Mucosa of descending colon (tissue), 3 donors: ENCODE data around the gene C1orf198. TPM values are rescaled to one million over a fixed set of nuclear protein-coding genes. Genes with fewer than 3 reads are reported as not detected.
A peak's percentile ranks its signal among the peaks of the same experiment; 100 is the strongest.

Source experiments
- ATAC-seq: fragments of 200-7000 bp; cut with Tn5 transposase; one replicate; pipeline ENCODE4 v1.9.1; 2020; ENCODE audit warnings: mild to moderate bottlenecking, moderate library complexity
- DNase-seq, 3 donors: peaks; one replicate each; pipeline ENCODE4 v3.0.0-alpha.2; 2020
- H3K36me3 ChIP-seq: fragments of 200-600 bp; one replicate; pipeline ENCODE4 v1.8.0; 2021; ENCODE audit warnings: low read depth, mild to moderate bottlenecking
- H3K4me1 ChIP-seq: fragments of 200-600 bp; one replicate; pipeline ENCODE4 v1.8.0; 2021; ENCODE audit warnings: low read depth, mild to moderate bottlenecking
- H3K4me3 ChIP-seq: fragments of 200-600 bp; one replicate; pipeline ENCODE4 v1.8.0; 2021; ENCODE audit warnings: mild to moderate bottlenecking
- H3K9me3 ChIP-seq: fragments of 200-600 bp; one replicate; pipeline ENCODE4 v1.8.0; 2021; ENCODE audit warnings: mild to moderate bottlenecking
- intact Hi-C, 2 donors: fragments of 100-400 bp; cut with DNase I in 1 of 2; cut with micrococcal nuclease in 1 of 2; formaldehyde crosslinking; loops; one replicate each; pipeline versions ENCODE4 v1.11.0 to v1.11.1; 2022; cut with DNase I, micrococcal nuclease
- total RNA-seq, 3 donors: library from RNA; stranded (reverse); fragmentation: NEBNext Ultra II Directional in 2 of 3; extraction: Animal tissue kit (Norgen Biotek cat#: 25700) in 2 of 3; gene quantifications; one replicate each; pipeline versions ENCODE4 v1.2.1 to v1.2.4, GENCODE V29; 2021 to 2023
- TF ChIP-seq, protein P1 (sequence below): fragments of 200-600 bp; IDR thresholded peaks from one replicate; pipeline ENCODE4 v1.8.0; 2022; ENCODE audit warnings: antibody characterized with exemption, mild to moderate bottlenecking
- donor health status: DM: no; HTN: no; CAD: no; lungs with moderate emphysema.
- donor health status: DM: no; HTN: no; CAD: no.
- donor health status: DM: no; HTN: yes; CAD: no.

Gene C1orf198
- total RNA-seq, 3 donors from 2014 or later: 9.8 to 35.9 (median 15.5) TPM

DNA sequence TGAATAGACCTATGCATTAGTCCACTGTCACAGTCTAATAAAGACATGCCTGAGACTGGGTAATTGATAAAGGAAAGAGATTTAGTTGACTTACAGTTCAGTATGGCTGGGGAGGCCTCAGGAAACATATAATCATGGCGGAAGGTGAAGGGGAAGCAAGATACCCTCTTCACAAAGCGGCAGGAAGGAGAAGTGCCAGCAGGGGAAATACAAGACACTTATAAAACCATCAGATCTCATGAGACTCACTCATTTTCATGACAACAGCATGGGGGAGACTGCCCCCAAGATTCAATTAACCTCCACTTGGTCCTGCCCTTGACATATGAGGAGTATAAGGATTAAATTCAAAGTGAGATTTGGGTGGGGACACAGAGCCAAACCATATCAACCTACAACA is 61.8 kb downstream of the C1orf198 start:
- TF ChIP-seq, protein P1, sequence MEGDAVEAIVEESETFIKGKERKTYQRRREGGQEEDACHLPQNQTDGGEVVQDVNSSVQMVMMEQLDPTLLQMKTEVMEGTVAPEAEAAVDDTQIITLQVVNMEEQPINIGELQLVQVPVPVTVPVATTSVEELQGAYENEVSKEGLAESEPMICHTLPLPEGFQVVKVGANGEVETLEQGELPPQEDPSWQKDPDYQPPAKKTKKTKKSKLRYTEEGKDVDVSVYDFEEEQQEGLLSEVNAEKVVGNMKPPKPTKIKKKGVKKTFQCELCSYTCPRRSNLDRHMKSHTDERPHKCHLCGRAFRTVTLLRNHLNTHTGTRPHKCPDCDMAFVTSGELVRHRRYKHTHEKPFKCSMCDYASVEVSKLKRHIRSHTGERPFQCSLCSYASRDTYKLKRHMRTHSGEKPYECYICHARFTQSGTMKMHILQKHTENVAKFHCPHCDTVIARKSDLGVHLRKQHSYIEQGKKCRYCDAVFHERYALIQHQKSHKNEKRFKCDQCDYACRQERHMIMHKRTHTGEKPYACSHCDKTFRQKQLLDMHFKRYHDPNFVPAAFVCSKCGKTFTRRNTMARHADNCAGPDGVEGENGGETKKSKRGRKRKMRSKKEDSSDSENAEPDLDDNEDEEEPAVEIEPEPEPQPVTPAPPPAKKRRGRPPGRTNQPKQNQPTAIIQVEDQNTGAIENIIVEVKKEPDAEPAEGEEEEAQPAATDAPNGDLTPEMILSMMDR: no peak
- DNase-seq (no peak), ATAC-seq (no peak)
- no peaks in the 10 kb centered on the region for H3K9me3 ChIP-seq
- intact Hi-C loops: no loop called here
- H3K4me1 ChIP-seq: no peaks in the 10 kb centered on the region
- H3K36me3 ChIP-seq: no peaks in the 10 kb centered on the region
- no peak overlapping the region for H3K4me3 ChIP-seq

GRCh38 chr1:230804396-230804795 is 63.9 kb downstream of the C1orf198 start:
- no peak for DNase-seq
- intact Hi-C loops: no loop called here
- no peak for ATAC-seq
- H3K4me1 ChIP-seq: no peaks in the 10 kb centered on the region
- H3K4me3 ChIP-seq: no peak overlapping the region
- no peaks in the 10 kb centered on the region for H3K9me3 ChIP-seq
- TF ChIP-seq, protein P1: no peak
- no peaks in the 10 kb centered on the region for H3K36me3 ChIP-seq

DNA sequence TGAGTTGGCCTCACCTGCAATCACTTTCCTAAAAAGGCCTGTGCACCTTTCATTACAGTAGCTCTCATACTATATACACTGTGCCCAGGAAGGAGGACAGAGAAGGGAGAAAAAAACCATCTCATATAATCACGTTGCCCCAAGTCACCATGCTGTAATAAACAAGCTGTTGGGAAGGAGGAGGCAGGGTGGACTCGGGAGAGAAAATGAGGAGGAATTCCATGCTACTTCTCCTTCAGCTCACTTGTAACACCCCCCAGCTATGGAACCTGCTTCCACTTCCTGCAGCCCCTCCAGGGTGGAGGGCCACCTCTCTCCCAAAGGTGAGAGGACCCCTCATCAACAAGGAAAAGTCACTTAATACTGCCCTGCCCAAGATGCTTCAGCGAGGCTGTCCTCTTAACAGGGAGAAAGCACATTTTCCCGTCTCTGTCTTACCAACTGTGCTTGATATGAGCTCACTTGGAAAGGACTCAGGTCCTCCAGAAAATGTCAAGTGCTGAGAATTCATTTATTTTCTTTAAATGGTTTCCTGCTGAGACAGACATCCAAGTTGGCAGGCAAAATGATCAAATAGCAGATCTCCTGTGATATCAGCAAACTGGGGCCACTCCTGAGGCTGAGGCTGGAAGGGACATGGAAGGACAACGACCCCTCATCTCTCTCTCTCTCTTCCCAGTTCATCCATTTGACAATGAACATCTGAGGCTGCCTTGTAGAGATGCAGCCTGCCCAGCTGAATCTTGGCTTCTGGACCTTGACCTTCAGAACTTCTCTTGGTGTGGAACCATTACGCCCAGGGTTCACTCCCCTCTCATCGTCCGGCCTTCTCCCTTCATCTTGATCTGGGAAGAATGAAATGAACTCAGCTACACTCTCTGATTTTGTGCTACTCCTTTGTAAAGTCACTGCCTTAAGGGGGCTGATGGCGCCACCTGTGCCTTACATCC is 67.2 kb downstream of the C1orf198 start:
- intact Hi-C loops: no loop called here
- TF ChIP-seq, protein P1: no peak
- H3K4me1 ChIP-seq: no peaks in the 10 kb centered on the region
- H3K9me3 ChIP-seq: no peaks in the 10 kb centered on the region
- H3K36me3 ChIP-seq: no peaks in the 10 kb centered on the region
- DNase-seq (no peak), ATAC-seq (no peak)
- H3K4me3 ChIP-seq: no peak overlapping the region

GRCh38 chr1:230798491-230798890 is 69.8 kb downstream of the C1orf198 start:
- no peak for ATAC-seq

DNA sequence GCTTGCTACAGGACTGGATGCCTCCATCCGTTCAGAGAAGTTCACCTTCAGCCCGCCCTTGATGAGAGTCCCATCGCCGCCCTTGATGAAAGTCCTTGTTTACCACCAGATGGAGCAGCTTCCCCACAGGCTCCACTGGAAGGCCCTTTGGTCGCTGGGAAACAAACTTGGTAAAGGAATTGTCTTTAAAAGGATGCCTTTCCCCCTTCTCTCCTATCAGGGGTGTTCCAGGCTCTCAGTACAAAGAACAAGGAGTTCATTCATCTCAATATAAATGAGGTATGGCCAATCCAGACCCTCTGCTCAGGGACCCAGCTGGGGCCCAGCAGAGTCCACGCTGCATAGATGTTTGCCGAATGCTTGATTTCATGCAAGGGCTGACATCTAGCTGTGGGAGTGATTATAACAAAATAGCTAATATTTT is 70.4 kb downstream of the C1orf198 start:
- TF ChIP-seq, protein P1: no peak
- peak; percentile 70 for ATAC-seq
- no peaks in the 10 kb centered on the region for H3K36me3 ChIP-seq
- H3K4me1 ChIP-seq: no peaks in the 10 kb centered on the region
- intact Hi-C loops: loop anchor here in 1 of 2 donors (5.0 to 10.0 kb wide), 2 partner anchors 119 to 407 kb away; no protein-coding TSS in a partner anchor
- DNase-seq: peak in 2 of 3 donors; percentile 34 to 44
- H3K4me3 ChIP-seq: no peak overlapping the region
- no peaks in the 10 kb centered on the region for H3K9me3 ChIP-seq

More at GRCh38 chr1:230798491-230798890, 69.8 kb downstream of the C1orf198 start:
- TF ChIP-seq, protein P1: no peak
- intact Hi-C loops: loop anchor here in 1 of 2 donors (5.0 to 10.0 kb wide), 2 partner anchors 119 to 406 kb away; no protein-coding TSS in a partner anchor
- Histone ChIP-seq H3K36me3 (no peaks in the 10 kb centered on the region), H3K4me1 (no peaks in the 10 kb centered on the region), H3K4me3 (no peak overlapping the region), H3K9me3 (no peaks in the 10 kb centered on the region)
- no peak for DNase-seq
